H1 (cell line): Measurements from ENCODE around the gene CPT2. TPM values are rescaled to one million over a fixed set of nuclear protein-coding genes. Genes with fewer than 3 reads are reported as not detected.

Experiments
- JUND ChIP-seq: IDR thresholded peaks from 2 replicates; pipeline ENCODE4 v1.6.1; 2011; ENCODE audit warnings: mild to moderate bottlenecking, improper control_type of control experiment, low read length
- NANOG ChIP-seq: IDR thresholded peaks from 2 replicates; pipeline ENCODE4 v1.6.1; 2011; ENCODE audit warnings: low read length, low read depth, mild to moderate bottlenecking, inconsistent platforms; ENCODE audit not compliant: insufficient read depth, poor library complexity, severe bottlenecking
- polyA plus RNA-seq, 7 experiments: library from polyadenylated mRNA; depleted of rRNA in 3 of 7; stranded (reverse) in 5 of 7; unstranded in 2 of 7; fragments of >200 nt in 5 of 7; fragments of 200-250 nt in 2 of 7; gene quantifications; 1 replicate in 5 of 7; 2 replicates in 1 of 7; 4 replicates in 1 of 7; pipeline versions ENCODE4 v1.2.1 to v1.2.3, GENCODE V29; 2011 to 2013; ENCODE audit warnings: missing spikeins in 2 of 7, mixed read lengths in 2 of 7
- total RNA-seq: library from RNA; stranded (reverse); fragmentation: NEBNext Ultra II Directional; extraction: Animal tissue kit (Norgen Biotek cat#: 25700); gene quantifications from 2 replicates; pipeline ENCODE4 v1.2.1, GENCODE V29; 2021
- TF ChIP-seq, protein P1 (sequence below): fragments of 300-600 bp; sonication (generic); IDR thresholded peaks from 2 replicates; pipeline ENCODE4 v1.7.1; 2012; ENCODE audit warnings: low read length, moderate library complexity, mild to moderate bottlenecking, inconsistent platforms; ENCODE audit not compliant: insufficient replicate concordance

Gene CPT2
- total and polyA plus RNA-seq, 2 of the 8 experiments (the other 6 are each of a cell fraction or from before 2014, with no cell fraction given), result 23.9 to 25.5 TPM

DNA sequence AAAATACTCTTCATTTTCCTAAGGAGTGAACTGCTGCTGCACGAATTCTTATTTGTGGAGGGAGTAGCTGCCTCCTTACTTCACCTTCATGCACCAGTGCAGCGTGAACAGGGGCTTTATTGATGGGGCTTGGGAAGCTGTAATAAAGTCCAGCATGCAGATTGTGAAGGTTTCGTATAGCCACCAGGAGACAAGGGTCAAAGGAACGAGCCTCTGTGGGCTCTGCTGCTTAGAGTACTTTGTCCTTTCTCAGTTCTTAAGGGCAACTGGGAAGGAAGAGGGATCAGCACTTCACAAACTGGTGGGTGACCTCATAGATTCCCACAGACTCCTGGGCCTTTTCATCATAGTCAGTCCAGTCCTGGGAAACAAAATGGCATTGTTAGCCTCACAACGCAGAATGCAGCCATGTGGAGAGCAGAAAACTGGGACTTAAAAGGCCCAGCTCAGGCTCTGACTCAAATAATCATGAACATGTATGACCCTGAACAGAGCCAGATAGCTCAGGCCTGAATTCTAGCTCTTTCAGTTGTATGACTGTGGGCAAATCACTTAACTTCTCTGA, 17.8 kb downstream of the CPT2 start (continued):
- TF ChIP-seq, protein P1, sequence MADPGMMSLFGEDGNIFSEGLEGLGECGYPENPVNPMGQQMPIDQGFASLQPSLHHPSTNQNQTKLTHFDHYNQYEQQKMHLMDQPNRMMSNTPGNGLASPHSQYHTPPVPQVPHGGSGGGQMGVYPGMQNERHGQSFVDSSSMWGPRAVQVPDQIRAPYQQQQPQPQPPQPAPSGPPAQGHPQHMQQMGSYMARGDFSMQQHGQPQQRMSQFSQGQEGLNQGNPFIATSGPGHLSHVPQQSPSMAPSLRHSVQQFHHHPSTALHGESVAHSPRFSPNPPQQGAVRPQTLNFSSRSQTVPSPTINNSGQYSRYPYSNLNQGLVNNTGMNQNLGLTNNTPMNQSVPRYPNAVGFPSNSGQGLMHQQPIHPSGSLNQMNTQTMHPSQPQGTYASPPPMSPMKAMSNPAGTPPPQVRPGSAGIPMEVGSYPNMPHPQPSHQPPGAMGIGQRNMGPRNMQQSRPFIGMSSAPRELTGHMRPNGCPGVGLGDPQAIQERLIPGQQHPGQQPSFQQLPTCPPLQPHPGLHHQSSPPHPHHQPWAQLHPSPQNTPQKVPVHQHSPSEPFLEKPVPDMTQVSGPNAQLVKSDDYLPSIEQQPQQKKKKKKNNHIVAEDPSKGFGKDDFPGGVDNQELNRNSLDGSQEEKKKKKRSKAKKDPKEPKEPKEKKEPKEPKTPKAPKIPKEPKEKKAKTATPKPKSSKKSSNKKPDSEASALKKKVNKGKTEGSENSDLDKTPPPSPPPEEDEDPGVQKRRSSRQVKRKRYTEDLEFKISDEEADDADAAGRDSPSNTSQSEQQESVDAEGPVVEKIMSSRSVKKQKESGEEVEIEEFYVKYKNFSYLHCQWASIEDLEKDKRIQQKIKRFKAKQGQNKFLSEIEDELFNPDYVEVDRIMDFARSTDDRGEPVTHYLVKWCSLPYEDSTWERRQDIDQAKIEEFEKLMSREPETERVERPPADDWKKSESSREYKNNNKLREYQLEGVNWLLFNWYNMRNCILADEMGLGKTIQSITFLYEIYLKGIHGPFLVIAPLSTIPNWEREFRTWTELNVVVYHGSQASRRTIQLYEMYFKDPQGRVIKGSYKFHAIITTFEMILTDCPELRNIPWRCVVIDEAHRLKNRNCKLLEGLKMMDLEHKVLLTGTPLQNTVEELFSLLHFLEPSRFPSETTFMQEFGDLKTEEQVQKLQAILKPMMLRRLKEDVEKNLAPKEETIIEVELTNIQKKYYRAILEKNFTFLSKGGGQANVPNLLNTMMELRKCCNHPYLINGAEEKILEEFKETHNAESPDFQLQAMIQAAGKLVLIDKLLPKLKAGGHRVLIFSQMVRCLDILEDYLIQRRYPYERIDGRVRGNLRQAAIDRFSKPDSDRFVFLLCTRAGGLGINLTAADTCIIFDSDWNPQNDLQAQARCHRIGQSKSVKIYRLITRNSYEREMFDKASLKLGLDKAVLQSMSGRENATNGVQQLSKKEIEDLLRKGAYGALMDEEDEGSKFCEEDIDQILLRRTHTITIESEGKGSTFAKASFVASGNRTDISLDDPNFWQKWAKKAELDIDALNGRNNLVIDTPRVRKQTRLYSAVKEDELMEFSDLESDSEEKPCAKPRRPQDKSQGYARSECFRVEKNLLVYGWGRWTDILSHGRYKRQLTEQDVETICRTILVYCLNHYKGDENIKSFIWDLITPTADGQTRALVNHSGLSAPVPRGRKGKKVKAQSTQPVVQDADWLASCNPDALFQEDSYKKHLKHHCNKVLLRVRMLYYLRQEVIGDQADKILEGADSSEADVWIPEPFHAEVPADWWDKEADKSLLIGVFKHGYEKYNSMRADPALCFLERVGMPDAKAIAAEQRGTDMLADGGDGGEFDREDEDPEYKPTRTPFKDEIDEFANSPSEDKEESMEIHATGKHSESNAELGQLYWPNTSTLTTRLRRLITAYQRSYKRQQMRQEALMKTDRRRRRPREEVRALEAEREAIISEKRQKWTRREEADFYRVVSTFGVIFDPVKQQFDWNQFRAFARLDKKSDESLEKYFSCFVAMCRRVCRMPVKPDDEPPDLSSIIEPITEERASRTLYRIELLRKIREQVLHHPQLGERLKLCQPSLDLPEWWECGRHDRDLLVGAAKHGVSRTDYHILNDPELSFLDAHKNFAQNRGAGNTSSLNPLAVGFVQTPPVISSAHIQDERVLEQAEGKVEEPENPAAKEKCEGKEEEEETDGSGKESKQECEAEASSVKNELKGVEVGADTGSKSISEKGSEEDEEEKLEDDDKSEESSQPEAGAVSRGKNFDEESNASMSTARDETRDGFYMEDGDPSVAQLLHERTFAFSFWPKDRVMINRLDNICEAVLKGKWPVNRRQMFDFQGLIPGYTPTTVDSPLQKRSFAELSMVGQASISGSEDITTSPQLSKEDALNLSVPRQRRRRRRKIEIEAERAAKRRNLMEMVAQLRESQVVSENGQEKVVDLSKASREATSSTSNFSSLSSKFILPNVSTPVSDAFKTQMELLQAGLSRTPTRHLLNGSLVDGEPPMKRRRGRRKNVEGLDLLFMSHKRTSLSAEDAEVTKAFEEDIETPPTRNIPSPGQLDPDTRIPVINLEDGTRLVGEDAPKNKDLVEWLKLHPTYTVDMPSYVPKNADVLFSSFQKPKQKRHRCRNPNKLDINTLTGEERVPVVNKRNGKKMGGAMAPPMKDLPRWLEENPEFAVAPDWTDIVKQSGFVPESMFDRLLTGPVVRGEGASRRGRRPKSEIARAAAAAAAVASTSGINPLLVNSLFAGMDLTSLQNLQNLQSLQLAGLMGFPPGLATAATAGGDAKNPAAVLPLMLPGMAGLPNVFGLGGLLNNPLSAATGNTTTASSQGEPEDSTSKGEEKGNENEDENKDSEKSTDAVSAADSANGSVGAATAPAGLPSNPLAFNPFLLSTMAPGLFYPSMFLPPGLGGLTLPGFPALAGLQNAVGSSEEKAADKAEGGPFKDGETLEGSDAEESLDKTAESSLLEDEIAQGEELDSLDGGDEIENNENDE, result no peak
- TF ChIP-seq JUND, result no peak
- TF ChIP-seq NANOG, result no peak
